ENCODE results near the gene NAT8L. TPM values are rescaled to one million over a fixed set of nuclear protein-coding genes. Genes with fewer than 3 reads are reported as not detected.

NAT8L gene
- total RNA-seq, 2 donors from 2014 or later = 0.41 to 36.4 TPM

DNA sequence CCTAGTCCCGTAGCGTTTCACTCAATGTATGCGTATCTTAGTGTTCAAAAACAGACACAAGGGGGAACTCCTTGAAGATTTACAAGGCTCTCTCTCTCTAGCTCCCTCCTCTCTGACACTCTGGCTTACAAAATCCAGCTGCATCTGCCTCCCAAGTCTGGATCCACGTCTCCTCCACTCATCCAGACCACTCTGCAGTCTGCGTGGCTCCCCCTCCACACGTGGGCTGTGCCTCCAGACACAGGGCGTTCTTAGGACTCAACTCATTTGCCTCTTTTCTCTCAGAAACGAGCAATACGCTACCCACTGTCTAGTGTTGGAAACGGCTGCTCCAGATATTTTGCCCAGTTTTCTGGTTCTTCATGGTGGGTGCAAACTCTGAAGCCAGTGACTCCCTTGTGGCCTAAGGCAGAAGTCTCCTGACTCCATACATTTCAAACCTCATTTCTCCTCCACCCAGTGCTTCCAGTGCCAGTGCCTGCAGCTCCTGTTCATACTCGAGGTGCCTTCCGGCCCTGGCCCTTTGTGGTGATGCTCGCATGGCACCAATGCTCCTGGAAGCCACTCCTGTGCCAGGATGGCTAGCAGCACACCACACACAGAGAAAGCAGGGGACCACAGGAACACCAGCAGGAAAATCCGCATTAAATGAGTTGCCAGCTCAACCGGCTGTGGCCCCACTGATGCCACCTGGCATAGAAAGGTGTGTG is 24.1 kb downstream of the NAT8L start:
- no peaks in the 10 kb centered on the region for H3K36me3 ChIP-seq
- no peaks in the 10 kb centered on the region for H3K27me3 ChIP-seq (replicated peaks; ENCODE audit: insufficient read depth)
- H3K9me3 ChIP-seq = no peaks in the 10 kb centered on the region
- intact Hi-C loops (cut with DNase I) = no loop called here
- H3K27ac ChIP-seq = no peak overlapping the region
- 76% methylated on average over 15 of the region's 15 CpGs for WGBS
- TF ChIP-seq POLR2A (IDR thresholded peaks at IDR 0.05) = no peak
- no peak for TF ChIP-seq CTCF (IDR thresholded peaks at IDR 0.05)
- no peaks in the 10 kb centered on the region for H3K4me1 ChIP-seq (replicated peaks)
- no peak overlapping the region for H3K4me3 ChIP-seq
- no peak for DNase-seq (ENCODE audit: low spot score)

DNA sequence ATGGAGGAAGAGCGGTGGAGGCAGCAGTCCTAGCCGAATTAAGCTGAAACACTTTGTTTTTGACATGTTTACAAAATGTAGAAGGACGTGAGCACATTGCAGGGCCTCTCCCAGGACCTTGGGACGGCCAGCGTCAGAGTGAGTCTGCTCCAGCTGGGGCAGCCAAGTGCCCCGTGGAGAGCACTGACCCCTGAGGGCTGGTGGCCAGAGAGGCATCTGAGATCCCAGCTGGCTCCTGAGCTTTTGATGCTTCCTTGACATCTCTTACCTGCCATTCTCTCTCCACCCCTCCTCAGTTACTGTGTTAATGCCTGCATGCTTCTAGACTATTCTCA is 24.7 kb downstream of the NAT8L start:
- Histone ChIP-seq H3K4me3 (no peak overlapping the region), H3K27ac (no peak overlapping the region), H3K27me3 (replicated peaks; ENCODE audit: insufficient read depth) (no peaks in the 10 kb centered on the region), H3K9me3 (no peaks in the 10 kb centered on the region), H3K36me3 (no peaks in the 10 kb centered on the region), H3K4me1 (replicated peaks) (no peaks in the 10 kb centered on the region)
- WGBS = 75% methylated on average over 6 of the region's 6 CpGs
- no peak for DNase-seq (ENCODE audit: low spot score)
- TF ChIP-seq POLR2AphosphoS5 (IDR thresholded peaks at IDR 0.05) (no peak), CTCF (IDR thresholded peaks at IDR 0.05) (no peak), POLR2A (IDR thresholded peaks at IDR 0.05) (no peak)
- intact Hi-C loops (cut with DNase I) = no loop called here

- Histone ChIP-seq H3K9me3 (no peaks in the 10 kb centered on the region), H3K27me3 (replicated peaks; ENCODE audit: insufficient read depth) (no peaks in the 10 kb centered on the region), H3K27ac (no peak overlapping the region), H3K4me3 (no peak overlapping the region), H3K4me1 (replicated peaks) (no peaks in the 10 kb centered on the region), H3K36me3 (no peaks in the 10 kb centered on the region)
- intact Hi-C loops (cut with DNase I) = no loop called here
- no peak for TF ChIP-seq POLR2A (IDR thresholded peaks at IDR 0.05)
- TF ChIP-seq POLR2AphosphoS5 (IDR thresholded peaks at IDR 0.05) = no peak
- TF ChIP-seq CTCF (IDR thresholded peaks at IDR 0.05) = no peak
- 93% methylated on average over 13 of the region's 13 CpGs for WGBS
- no peak for DNase-seq (ENCODE audit: low spot score)
Measured at GRCh38 chr4:2084316-2084715, 25.2 kb downstream of the NAT8L start.

GRCh38 chr4:2085496-2085901 is 26.4 kb downstream of the NAT8L start:
- H3K27me3 ChIP-seq (replicated peaks; ENCODE audit: insufficient read depth) = no peaks in the 10 kb centered on the region
- no peak for TF ChIP-seq POLR2AphosphoS5 (IDR thresholded peaks at IDR 0.05)
- no peak for TF ChIP-seq POLR2A (IDR thresholded peaks at IDR 0.05)
- no peak for TF ChIP-seq CTCF (IDR thresholded peaks at IDR 0.05)
- intact Hi-C loops (cut with DNase I) = no loop called here
- no peak for DNase-seq (ENCODE audit: low spot score)
- no peaks in the 10 kb centered on the region for H3K4me1 ChIP-seq (replicated peaks)
- H3K36me3 ChIP-seq = no peaks in the 10 kb centered on the region
- H3K27ac ChIP-seq = no peak overlapping the region
- H3K4me3 ChIP-seq = no peak overlapping the region
- WGBS = 91% methylated on average over 8 of the region's 8 CpGs
- no peaks in the 10 kb centered on the region for H3K9me3 ChIP-seq

DNA sequence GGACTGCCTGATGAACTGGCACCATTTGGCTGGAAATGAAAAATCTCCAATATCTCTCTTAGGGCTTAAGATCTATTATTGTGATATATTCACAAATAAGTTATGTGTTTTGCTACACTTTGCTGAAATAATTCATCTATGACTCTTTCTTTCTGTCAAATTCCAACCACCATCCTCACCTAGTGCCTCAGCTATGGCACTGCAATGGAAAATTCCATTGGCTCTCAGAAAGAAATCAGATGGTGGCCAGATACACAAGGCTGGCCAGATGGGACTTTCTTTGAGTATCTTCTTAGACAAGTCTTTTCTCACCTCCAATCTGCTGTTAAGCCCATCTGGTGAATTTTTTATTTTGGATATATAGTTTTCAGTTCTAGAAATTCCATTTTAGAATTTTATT is 28.0 kb downstream of the NAT8L start:
- DNase-seq (ENCODE audit: low spot score) = no peak
- intact Hi-C loops (cut with DNase I) = no loop called here
- Histone ChIP-seq H3K27ac (no peak overlapping the region), H3K36me3 (no peaks in the 10 kb centered on the region), H3K9me3 (no peaks in the 10 kb centered on the region), H3K4me3 (no peak overlapping the region), H3K27me3 (replicated peaks; ENCODE audit: insufficient read depth) (no peaks in the 10 kb centered on the region), H3K4me1 (replicated peaks) (no peaks in the 10 kb centered on the region)
- TF ChIP-seq POLR2A (IDR thresholded peaks at IDR 0.05) (no peak), CTCF (IDR thresholded peaks at IDR 0.05) (no peak), POLR2AphosphoS5 (IDR thresholded peaks at IDR 0.05) (no peak)
